Measurements from ENCODE around the gene TMED4. TPM values are rescaled to one million over a fixed set of nuclear protein-coding genes. Genes with fewer than 3 reads are reported as not detected.
"Not testable (repeated sequence)": the region's sequence is repeated elsewhere in the genome, so short reads cannot be mapped to it uniquely, and the experiment has no call there.

The TMED4 gene
- total RNA-seq, 4 donors from 2014 or later, result 85.8 to 162 (median 101) TPM

DNA sequence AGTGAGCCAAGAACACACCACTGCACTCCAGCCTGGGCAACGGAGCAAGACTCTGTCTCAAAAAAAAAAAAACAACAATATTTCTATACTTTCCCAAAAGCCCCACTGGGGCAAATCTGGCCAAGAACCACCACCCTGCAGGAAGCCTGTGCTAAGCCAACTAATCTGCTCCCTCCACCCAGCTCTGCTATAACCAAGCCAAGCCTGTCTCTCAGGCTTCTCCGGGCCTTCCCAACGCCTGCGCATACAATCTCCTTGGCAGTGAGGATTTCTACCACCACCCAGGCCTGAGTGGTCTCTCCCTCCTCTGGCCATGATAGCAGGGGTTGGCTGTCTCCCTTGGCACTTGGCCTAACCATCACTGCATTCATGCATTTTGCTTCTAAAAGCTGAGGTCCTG is 22.5 kb downstream of the TMED4 start:
- H3K27me3 ChIP-seq, result no peaks in the 10 kb centered on the region
- ATAC-seq, result no peak
- H3K9me3 ChIP-seq, result no peaks in the 10 kb centered on the region
- no peak overlapping the region for H3K27ac ChIP-seq
- DNase-seq, result no peak
- no peaks in the 10 kb centered on the region for H3K4me1 ChIP-seq
- intact Hi-C loops (cut with DNase I; ENCODE audit: low total_unique reads) (no loop called here), in situ Hi-C loops (cut with MboI; ENCODE audit: low sequenced_read_pairs in 4 of 4) (no loop called here)
- TF ChIP-seq POLR2A (IDR thresholded peaks at IDR 0.05), result no peak
- TF ChIP-seq, protein P1, sequence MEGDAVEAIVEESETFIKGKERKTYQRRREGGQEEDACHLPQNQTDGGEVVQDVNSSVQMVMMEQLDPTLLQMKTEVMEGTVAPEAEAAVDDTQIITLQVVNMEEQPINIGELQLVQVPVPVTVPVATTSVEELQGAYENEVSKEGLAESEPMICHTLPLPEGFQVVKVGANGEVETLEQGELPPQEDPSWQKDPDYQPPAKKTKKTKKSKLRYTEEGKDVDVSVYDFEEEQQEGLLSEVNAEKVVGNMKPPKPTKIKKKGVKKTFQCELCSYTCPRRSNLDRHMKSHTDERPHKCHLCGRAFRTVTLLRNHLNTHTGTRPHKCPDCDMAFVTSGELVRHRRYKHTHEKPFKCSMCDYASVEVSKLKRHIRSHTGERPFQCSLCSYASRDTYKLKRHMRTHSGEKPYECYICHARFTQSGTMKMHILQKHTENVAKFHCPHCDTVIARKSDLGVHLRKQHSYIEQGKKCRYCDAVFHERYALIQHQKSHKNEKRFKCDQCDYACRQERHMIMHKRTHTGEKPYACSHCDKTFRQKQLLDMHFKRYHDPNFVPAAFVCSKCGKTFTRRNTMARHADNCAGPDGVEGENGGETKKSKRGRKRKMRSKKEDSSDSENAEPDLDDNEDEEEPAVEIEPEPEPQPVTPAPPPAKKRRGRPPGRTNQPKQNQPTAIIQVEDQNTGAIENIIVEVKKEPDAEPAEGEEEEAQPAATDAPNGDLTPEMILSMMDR (IDR thresholded peaks at IDR 0.05 in 4 of 5, conservative IDR thresholded peaks at IDR 0.05 in 1 of 5), result no peak
- H3K4me3 ChIP-seq, result no peak overlapping the region
- peaks cover 0 to 14% of the 10 kb centered on the region in 2 donors for H3K36me3 ChIP-seq

DNA sequence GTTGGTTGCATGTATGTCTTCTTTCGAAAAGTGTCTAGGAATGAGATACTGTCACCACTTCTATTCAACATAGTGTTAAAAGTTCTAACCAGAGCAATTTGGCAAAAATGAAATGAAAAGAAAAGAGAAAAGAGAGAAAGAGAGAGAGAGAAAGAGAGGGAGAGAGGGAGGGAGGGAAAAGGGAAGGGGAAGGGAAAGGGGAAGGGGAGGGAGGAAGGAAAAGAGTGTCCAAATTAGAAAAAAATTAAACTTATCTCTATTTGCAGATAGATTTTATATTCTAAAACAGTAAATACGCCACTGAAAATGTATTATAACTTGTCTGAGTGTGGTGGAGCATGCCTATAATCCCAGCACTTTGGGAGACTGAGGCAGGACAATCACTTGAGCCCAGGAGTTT is 24.5 kb downstream of the TMED4 start:
- in situ Hi-C loops (cut with MboI; ENCODE audit: low sequenced_read_pairs in 4 of 4) (no loop called here), intact Hi-C loops (cut with DNase I; ENCODE audit: low total_unique reads) (no loop called here)

GRCh38 chr7:44555350-44555749 is 26.7 kb downstream of the TMED4 start:
- intact Hi-C loops (cut with DNase I; ENCODE audit: low total_unique reads) (no loop called here), in situ Hi-C loops (cut with MboI; ENCODE audit: low sequenced_read_pairs in 4 of 4) (no loop called here)
- H3K36me3 ChIP-seq, result no peaks in the 10 kb centered on the region
- DNase-seq (no peak), ATAC-seq (no peak)
- H3K27ac ChIP-seq, result no peak overlapping the region
- no peaks in the 10 kb centered on the region for H3K27me3 ChIP-seq
- no peak for TF ChIP-seq POLR2A (IDR thresholded peaks at IDR 0.05)
- TF ChIP-seq, protein P1 (IDR thresholded peaks at IDR 0.05 in 4 of 5, conservative IDR thresholded peaks at IDR 0.05 in 1 of 5), result no peak
- H3K4me1 ChIP-seq, result no peaks in the 10 kb centered on the region
- H3K4me3 ChIP-seq, result no peak overlapping the region
- no peaks in the 10 kb centered on the region for H3K9me3 ChIP-seq

More for the DNA sequence above, 24.5 kb downstream of the TMED4 start:
- Histone ChIP-seq H3K4me1 (no peaks in the 10 kb centered on the region), H3K4me3 (no peak overlapping the region), H3K27ac (no peak overlapping the region), H3K9me3 (no peaks in the 10 kb centered on the region), H3K27me3 (no peaks in the 10 kb centered on the region), H3K36me3 (no peaks in the 10 kb centered on the region)
- ATAC-seq (no peak), DNase-seq (no peak)
- TF ChIP-seq, protein P1 (IDR thresholded peaks at IDR 0.05 in 4 of 5, conservative IDR thresholded peaks at IDR 0.05 in 1 of 5), result no peak
- TF ChIP-seq POLR2A (IDR thresholded peaks at IDR 0.05), result no peak

- H3K4me3 ChIP-seq; H3K4me1 ChIP-seq; intact Hi-C loops (cut with DNase I; ENCODE audit: low total_unique reads); in situ Hi-C loops (cut with MboI; ENCODE audit: low sequenced_read_pairs in 4 of 4); H3K27me3 ChIP-seq; DNase-seq; H3K27ac ChIP-seq; ATAC-seq; H3K9me3 ChIP-seq; H3K36me3 ChIP-seq: not testable (repeated sequence)
Measured at GRCh38 chr7:44552473-44553005, 29.5 kb downstream of the TMED4 start.

DNA sequence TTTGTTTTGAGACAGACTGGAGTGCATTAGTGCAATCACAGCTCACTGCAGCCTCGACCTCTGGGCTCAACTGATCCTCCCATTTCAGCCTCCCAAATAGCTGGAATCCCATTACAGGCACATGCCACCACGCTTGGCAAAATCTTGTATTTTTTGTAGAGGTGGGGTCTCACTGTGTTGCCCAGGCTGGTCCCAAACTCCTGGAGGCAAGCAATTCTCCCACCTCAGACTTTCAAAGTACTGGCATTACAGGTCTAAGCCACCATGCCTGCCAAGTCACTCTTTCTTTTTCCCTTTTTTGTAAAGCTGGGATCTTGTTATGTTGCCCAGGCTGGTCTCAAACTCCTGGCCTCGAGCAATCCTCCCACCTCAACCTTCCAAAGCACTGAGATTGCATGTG is 32.6 kb downstream of the TMED4 start:
- H3K4me1 ChIP-seq, result no peaks in the 10 kb centered on the region
- TF ChIP-seq POLR2A (IDR thresholded peaks at IDR 0.05), result no peak
- TF ChIP-seq, protein P1 (IDR thresholded peaks at IDR 0.05 in 4 of 5, conservative IDR thresholded peaks at IDR 0.05 in 1 of 5), result no peak
- H3K27me3 ChIP-seq, result no peaks in the 10 kb centered on the region
- intact Hi-C loops (cut with DNase I; ENCODE audit: low total_unique reads), result no loop called here
- no peak overlapping the region for H3K27ac ChIP-seq
- no peak overlapping the region for H3K4me3 ChIP-seq
- no peak for DNase-seq
- H3K36me3 ChIP-seq, result no peaks in the 10 kb centered on the region
- in situ Hi-C loops (cut with MboI; ENCODE audit: low sequenced_read_pairs in 4 of 4), result no loop called here
- H3K9me3 ChIP-seq, result no peaks in the 10 kb centered on the region
- ATAC-seq, result no peak

All from gastrocnemius medialis (tissue), 4 donors.